B cell (primary cell): ENCODE data around the gene CMTM7.

Experiments
- EZH2 ChIP-seq: IDR thresholded peaks from 2 replicates; pipeline ENCODE4 v1.6.1; 2012; ENCODE audit warnings: borderline replicate concordance, low read depth, mild to moderate bottlenecking, moderate library complexity, low read length; ENCODE audit not compliant: insufficient read depth, poor library complexity, severe bottlenecking
- TF ChIP-seq, protein P1 (sequence below): fragments of 200-600 bp; IDR thresholded peaks from one replicate; pipeline ENCODE4 v1.8.0; 2022; ENCODE audit warnings: antibody characterized with exemption, mild to moderate bottlenecking

DNA sequence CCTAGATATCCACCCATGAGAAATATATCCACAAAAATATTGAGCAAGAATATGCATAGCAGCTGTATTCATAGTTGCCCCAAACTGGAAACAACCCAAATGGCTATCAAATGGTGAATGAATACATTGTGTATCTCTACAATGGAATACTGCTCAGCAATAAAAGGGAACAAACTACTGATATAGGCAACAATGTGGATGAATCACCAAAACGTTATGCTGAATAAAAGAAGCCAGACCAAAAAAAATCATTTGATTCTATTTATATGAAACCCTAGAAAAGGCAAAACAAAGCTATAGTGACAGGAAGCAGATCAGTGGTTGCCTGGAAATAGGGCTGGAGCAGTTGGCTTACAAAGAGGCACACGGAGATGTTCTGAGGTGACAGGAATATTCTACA, 15.5 kb upstream of the CMTM7 start:
- TF ChIP-seq, protein P1, sequence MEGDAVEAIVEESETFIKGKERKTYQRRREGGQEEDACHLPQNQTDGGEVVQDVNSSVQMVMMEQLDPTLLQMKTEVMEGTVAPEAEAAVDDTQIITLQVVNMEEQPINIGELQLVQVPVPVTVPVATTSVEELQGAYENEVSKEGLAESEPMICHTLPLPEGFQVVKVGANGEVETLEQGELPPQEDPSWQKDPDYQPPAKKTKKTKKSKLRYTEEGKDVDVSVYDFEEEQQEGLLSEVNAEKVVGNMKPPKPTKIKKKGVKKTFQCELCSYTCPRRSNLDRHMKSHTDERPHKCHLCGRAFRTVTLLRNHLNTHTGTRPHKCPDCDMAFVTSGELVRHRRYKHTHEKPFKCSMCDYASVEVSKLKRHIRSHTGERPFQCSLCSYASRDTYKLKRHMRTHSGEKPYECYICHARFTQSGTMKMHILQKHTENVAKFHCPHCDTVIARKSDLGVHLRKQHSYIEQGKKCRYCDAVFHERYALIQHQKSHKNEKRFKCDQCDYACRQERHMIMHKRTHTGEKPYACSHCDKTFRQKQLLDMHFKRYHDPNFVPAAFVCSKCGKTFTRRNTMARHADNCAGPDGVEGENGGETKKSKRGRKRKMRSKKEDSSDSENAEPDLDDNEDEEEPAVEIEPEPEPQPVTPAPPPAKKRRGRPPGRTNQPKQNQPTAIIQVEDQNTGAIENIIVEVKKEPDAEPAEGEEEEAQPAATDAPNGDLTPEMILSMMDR = no peak
- no peak for TF ChIP-seq EZH2
